Sciatic nerve (tissue), 2 donors: ENCODE measurements around the gene TBC1D3I. TPM values are rescaled to one million over a fixed set of nuclear protein-coding genes. Genes with fewer than 3 reads are reported as not detected.
A peak's percentile ranks its signal among the peaks of the same experiment; 100 is the strongest.
"Not testable (repeated sequence)": the region's sequence is repeated elsewhere in the genome, so short reads cannot be mapped to it uniquely, and the experiment has no call there.

Experiments used
- ATAC-seq: fragments of 200-7000 bp; cut with Tn5 transposase; one replicate; pipeline ENCODE4 v1.9.1; 2020; ENCODE audit warnings: mild to moderate bottlenecking, moderate library complexity
- DNase-seq: peaks from one replicate; pipeline ENCODE4 v3.0.0-alpha.2; 2020; ENCODE audit warnings: low spot score
- intact Hi-C: fragments of 100-400 bp; cut with DNase I; formaldehyde crosslinking; loops from one replicate; pipeline ENCODE4 v1.14.2; 2022
- total RNA-seq: library from RNA; stranded (reverse); fragmentation: NEBNext Ultra II Directional; extraction: Animal tissue kit (Norgen Biotek cat#: 25700); gene quantifications from one replicate; pipeline ENCODE4 v1.2.1, GENCODE V29; 2021
- donor health status: DM: no; HTN: no; CAD: no.
- donor health status: DM: no; HTN: no; CAD: no.

TBC1D3I gene
- 0.36 TPM for total RNA-seq

- DNase-seq, intact Hi-C loops, ATAC-seq: not testable (repeated sequence)
These were observed at the start of gene TBC1D3I for GRCh38 chr17:36264470-36264869. Gene TBC1D3I, minus strand, starts transcription at chr17:36264570. Its CDS starts 1,585 bp downstream, at chr17:36262985.

GRCh38 chr17:36295161-36295560 is 30.8 kb upstream of the TBC1D3I start:
- intact Hi-C loops, DNase-seq, ATAC-seq: not testable (repeated sequence)

- ATAC-seq, intact Hi-C loops, DNase-seq: not testable (repeated sequence)
These were observed 25.7 kb upstream of the TBC1D3I start for GRCh38 chr17:36289965-36290612.

- DNase-seq, intact Hi-C loops, ATAC-seq: not testable (repeated sequence)
These were observed 19.8 kb upstream of the TBC1D3I start for GRCh38 chr17:36284219-36284618.

GRCh38 chr17:36283256-36283655 is 18.9 kb upstream of the TBC1D3I start:
- DNase-seq, intact Hi-C loops, ATAC-seq: not testable (repeated sequence)

DNA sequence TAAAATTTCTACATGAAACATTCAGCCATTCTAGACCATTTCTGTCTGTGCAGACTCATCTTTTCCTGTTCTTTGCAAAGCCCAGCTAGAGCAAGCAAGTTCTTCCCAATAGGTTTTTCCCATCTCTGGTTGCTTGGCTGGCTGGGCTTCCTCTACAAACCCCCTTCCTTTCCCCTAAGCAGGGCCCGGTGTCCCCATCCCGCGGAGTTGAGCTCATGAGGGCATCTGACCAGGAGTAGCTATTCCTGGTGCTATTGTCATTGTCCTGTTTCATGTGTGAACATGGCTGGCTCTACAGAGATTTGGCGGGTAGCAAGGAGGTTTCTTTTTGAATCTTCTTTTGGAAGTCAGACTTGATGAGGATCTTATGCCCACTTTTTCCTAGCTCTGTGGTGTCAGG is 22.3 kb downstream of the TBC1D3I start:
- ATAC-seq, DNase-seq, intact Hi-C loops: not testable (repeated sequence)

- intact Hi-C loops, DNase-seq, ATAC-seq: not testable (repeated sequence)
These were observed 34.7 kb downstream of the TBC1D3I start for GRCh38 chr17:36229644-36230043.

DNA sequence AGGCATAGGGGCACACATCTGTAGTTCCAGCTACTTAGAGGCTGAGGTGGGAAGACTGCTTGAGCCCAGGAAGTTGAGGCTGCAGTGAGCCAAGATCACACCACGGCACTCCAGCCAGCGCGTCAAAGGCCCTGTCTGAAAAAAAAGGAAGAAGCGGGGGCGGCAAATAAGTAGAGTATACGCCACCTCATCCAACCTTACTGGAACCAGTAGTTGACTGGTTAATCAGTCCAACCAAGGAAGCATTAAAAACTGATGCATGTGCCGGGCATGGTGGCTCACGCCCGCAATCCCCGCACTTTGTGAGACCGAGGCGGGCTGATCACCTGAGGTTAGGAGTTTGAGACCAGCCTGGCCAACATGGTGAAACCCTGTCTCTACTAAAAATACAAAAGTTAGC is 41.4 kb downstream of the TBC1D3I start:
- intact Hi-C loops, ATAC-seq, DNase-seq: not testable (repeated sequence)

DNA sequence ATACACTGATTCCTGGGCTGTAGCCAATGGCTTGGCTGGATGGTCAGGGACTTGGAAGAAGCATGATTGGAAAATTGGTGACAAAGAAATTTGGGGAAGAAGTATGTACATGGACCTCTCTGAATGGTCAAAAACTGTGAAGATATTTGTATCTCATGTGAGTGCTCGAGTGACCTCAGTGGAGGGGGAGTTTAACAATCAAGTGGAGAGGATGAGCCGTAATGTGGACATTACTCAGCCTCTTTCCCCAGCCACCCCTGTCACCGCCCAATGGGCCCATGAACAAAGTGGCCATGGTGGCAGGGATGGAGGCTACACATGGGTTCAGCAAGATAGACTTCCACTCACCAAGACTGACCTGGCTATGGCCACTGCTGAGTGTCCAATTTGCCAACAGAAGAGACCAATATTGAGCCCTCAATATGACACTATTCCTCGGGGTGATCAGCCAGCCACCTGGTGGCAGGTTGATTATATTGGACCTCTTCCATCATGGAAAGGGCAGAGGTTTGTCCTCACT is 42.7 kb downstream of the TBC1D3I start:
- ATAC-seq, DNase-seq, intact Hi-C loops: not testable (repeated sequence)

DNA sequence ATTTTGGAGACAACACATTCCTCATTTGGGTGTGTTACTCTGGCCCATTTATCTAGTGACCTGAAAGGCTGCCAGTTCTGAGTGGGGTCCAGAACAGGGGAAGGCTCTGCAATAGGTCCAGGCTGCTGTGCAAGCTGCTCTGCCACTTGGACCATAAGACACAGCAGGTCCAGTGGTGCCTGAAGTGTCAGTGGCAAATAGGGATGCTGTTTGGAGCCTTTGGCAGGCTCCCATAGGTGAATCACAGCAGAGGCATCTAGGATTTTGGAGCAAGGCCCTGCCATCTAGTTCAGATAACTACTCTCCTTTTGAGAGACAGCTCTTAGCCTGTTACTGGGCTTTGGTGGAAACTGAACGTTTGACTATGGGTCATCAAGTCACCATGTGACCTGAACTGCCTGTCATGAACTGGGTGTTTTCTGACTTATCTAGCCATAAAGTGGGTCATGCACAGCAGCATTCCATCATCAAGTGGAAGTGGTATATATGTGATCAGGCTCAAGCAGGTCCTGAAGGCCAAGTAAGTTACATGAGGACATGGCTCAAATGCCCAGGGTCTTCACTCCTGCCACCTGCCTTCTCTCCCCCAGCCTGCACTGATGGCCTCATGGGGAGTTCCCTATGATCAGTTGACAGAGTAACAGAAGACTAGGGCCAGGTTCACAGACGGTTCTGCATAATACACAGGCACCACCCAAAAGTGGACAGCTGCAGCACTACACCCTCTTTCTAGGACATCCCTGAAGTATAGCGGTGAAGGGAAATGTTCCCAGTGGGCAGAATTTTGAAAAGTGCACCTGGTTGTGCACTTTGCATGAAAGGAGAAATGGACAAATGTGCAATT is 43.4 kb downstream of the TBC1D3I start:
- ATAC-seq, DNase-seq, intact Hi-C loops: not testable (repeated sequence)

GRCh38 chr17:36219556-36219955 is 44.8 kb downstream of the TBC1D3I start:
- DNase-seq, intact Hi-C loops, ATAC-seq: not testable (repeated sequence)

DNA sequence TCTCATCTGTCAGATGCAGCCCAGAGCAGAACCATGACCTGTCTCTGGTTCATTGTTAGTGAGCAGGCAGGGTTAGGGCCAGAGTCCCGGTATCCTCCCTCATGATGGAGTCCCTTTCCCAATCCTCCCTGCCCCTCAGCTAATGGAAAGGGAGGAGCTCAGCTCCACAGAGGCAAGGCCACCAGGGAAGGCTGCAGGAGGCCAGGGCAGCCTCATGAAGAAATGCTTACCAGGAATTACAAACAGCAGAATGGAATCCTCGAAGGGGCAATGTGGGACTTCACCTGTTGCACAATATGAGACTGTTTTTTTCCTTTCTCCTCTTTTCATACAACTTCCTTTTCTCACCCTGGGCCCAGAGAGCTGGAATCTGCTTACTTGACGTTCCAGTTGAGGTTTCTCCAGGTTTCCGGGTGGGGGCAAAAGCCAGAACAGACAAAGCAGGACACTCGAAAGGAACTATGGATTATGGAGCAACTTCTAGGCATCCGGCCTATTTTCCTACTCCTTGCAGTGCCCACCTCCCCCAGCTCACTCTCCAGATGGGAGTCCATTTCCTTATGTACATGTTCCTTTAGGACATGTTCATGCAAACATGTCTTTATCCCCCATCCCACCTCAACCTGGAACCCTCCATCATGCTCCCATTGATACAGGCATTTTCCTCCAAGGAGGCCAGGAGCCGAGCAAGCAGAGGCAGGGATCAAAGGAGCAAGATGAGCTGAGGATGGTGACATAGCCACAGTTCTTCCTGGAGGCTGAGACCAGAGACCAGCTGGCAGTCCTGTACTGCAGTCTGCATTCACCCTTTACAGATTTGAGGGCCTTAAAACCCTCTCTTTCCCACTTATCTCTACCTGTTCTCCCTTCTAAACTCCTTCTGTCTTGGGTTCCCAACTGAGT is 48.7 kb downstream of the TBC1D3I start:
- intact Hi-C loops, ATAC-seq, DNase-seq: not testable (repeated sequence)

GRCh38 chr17:36214918-36215317 is 49.5 kb downstream of the TBC1D3I start:
- no peak for DNase-seq
- intact Hi-C loops = no loop called here
- no peak for ATAC-seq

GRCh38 chr17:36213695-36214094 is 50.7 kb downstream of the TBC1D3I start:
- ATAC-seq (no peak), DNase-seq (no peak)
- intact Hi-C loops = no loop called here

- intact Hi-C loops = no loop called here
- DNase-seq (no peak), ATAC-seq (no peak)
These were observed 51.4 kb downstream of the TBC1D3I start for GRCh38 chr17:36212966-36213365.

DNA sequence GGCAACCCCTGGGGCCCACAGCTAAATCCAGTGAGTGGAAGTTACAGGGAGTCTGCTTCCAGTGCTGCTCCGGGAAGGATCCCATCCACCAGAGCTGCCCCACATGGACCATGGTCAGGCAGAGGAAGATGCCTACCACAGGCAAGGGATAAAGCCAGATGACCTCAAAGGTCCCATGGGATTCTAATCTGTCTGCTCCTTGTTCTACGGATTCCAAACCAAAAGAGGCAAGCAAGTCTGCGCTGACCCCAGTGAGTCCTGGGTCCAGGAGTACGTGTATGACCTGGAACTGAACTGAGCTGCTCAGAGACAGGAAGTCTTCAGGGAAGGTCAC is 52.1 kb downstream of the TBC1D3I start:
- no peak for DNase-seq
- ATAC-seq = no peak
- intact Hi-C loops = no loop called here

GRCh38 chr17:36211484-36212271 is 52.7 kb downstream of the TBC1D3I start:
- ATAC-seq = peak; percentile 22
- DNase-seq, intact Hi-C loops: not testable (repeated sequence)
